GM23248 (cell line): ENCODE data around the gene IKZF1.

Experiments used
- EZH2 ChIP-seq: fragments of 200-600 bp; sonication (generic); IDR thresholded peaks from 2 replicates; pipeline ENCODE4 v1.6.1; 2018; ENCODE audit warnings: antibody characterized with exemption, mild to moderate bottlenecking; ENCODE audit not compliant: insufficient read depth, poor library complexity, severe bottlenecking
- EZH2phosphoT487 ChIP-seq: fragments of 200-600 bp; sonication (generic); IDR thresholded peaks from 2 replicates; pipeline ENCODE4 v1.6.1; 2018; ENCODE audit warnings: antibody characterized with exemption, moderate library complexity, mild to moderate bottlenecking, low read depth; ENCODE audit not compliant: insufficient read depth

DNA sequence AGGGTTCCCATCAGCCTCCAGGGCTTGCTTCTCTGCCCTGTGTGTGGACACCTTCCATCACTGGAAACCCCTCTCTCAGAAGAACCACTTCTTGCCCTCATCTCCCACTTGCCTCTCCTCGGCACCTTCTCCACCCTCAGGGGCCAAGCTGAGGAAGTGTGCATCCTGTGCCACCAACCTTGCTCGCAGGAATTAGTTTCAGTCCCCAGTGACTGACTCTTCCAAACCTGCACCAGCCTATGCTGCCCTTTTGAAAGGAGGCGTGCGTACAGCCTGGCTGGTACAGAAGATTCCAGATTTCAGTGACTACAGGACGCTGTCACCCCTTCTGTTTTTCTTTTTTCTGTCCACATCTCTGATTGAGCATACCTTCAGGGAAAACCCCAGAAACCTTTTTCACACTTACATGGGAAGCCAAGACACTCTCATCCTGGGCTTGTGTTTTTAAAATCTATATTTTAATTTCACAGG is 67.1 kb downstream of the IKZF1 start:
- TF ChIP-seq EZH2 (no peak), EZH2phosphoT487 (no peak)
